K562 (cell line): ENCODE measurements around the gene UBE2U. TPM values are rescaled to one million over a fixed set of nuclear protein-coding genes. Genes with fewer than 3 reads are reported as not detected.

Experiments used
- ATAC-seq: fragments of 200-7000 bp; cut with Tn5 transposase; 3 replicates; pipeline ENCODE4 v1.9.1; 2020; ENCODE audit warnings: moderate library complexity
- BruUV-seq: library from RNA; stranded (reverse); fragments of 400-500 nt; replicated peaks from 2 replicates; lab custom pipeline; 2021; lab: Mats Ljungman, UMichigan
- CTCF ChIA-PET: fragments of 300-600 bp; formaldehyde crosslinking; extraction: SDS; loops from one replicate; lab custom pipeline; 2021; ENCODE audit warnings: low intra/inter-chr PET ratio; lab: Yijun Ruan, JAX
- POLR2A ChIA-PET: fragments of 300-600, 350-650 bp; sonication (Branson Sonifier 250); formaldehyde crosslinking; extraction: SDS; loops from one replicate; lab custom pipeline; 2021; ENCODE audit warnings: antibody characterized with exemption, inconsistent platforms; lab: Yijun Ruan, JAX
- DNase-seq, 4 experiments: peaks; one replicate each; pipeline versions ENCODE4 v3.0.0 to v3.0.0-alpha.2; 2011 to 2018; ENCODE audit warnings: low spot score in 3 of 4, mixed read lengths in 3 of 4; ENCODE audit errors: extremely low read depth in 1 of 4
- FAIRE-seq: peaks from 2 replicates; lab custom pipeline; 2011; peaks lifted over from hg19 to GRCh38; lab: Jason Lieb, UNC
- H2AFZ ChIP-seq: 2 replicates; pipeline ENCODE4 v1.6.0; 2011; ENCODE audit warnings: low read depth, low read length, control low read depth, inconsistent platforms
- H3K27ac ChIP-seq: fragments of 200-600 bp; 3 replicates; pipeline ENCODE4 v1.8.0; 2011; ENCODE audit warnings: low read depth, mild to moderate bottlenecking, control low read depth, inconsistent platforms, low read length, moderate library complexity, mixed read lengths; ENCODE audit errors: extremely low read depth
- H3K27me3 ChIP-seq, 2 experiments: fragments of 300-600 bp in 1 of 2; 2 replicates in 1 of 2; 3 replicates in 1 of 2; pipeline versions ENCODE4 v1.6.0 to v1.8.0; 2011; ENCODE audit warnings: inconsistent platforms in 2 of 2, low read length in 2 of 2, mild to moderate bottlenecking in 1 of 2, mixed read lengths in 1 of 2, moderate library complexity in 1 of 2; ENCODE audit not compliant: control insufficient read depth in 2 of 2, insufficient read depth in 2 of 2
- H3K36me3 ChIP-seq: fragments of 300-600 bp; 3 replicates; pipeline ENCODE4 v1.8.0; 2011; ENCODE audit warnings: mild to moderate bottlenecking, low read length, inconsistent platforms; ENCODE audit not compliant: control insufficient read depth, insufficient read depth
- H3K4me1 ChIP-seq, 2 experiments: fragments of 200-600 bp in 1 of 2; replicated peaks in 1 of 2; 2 replicates in 1 of 2; 3 replicates in 1 of 2; pipeline versions ENCODE4 v1.5.1 to v1.8.0; 2011; ENCODE audit warnings: inconsistent platforms in 2 of 2, low read length in 2 of 2, mild to moderate bottlenecking in 1 of 2, mixed read lengths in 1 of 2, moderate library complexity in 1 of 2; ENCODE audit not compliant: control insufficient read depth in 2 of 2, insufficient read depth in 2 of 2
- H3K4me2 ChIP-seq: 2 replicates; pipeline ENCODE4 v1.6.1; 2011; ENCODE audit warnings: low read length, control low read depth, inconsistent platforms, mixed read lengths; ENCODE audit not compliant: insufficient read depth
- H3K4me3 ChIP-seq: fragments of 200-600 bp; sonication (generic), shearing (Covaris generic); 2 replicates; pipeline ENCODE4 v1.5.1; 2016; ENCODE audit warnings: control low read depth, inconsistent platforms
- H3K79me2 ChIP-seq: fragments of 200-600 bp; 3 replicates; pipeline ENCODE4 v1.8.0; 2011; ENCODE audit warnings: low read length, inconsistent platforms; ENCODE audit not compliant: control insufficient read depth, insufficient read depth
- H3K9ac ChIP-seq, 2 experiments: 2 replicates each; pipeline versions ENCODE4 v1.6.0 to v1.6.1; 2011; ENCODE audit warnings: low read depth in 2 of 2, low read length in 2 of 2, control low read depth in 1 of 2, inconsistent platforms in 1 of 2, mild to moderate bottlenecking in 1 of 2, mixed read lengths in 1 of 2; ENCODE audit not compliant: insufficient read depth in 1 of 2
- H3K9me1 ChIP-seq: one replicate; pipeline ENCODE4 v1.6.0; 2011; ENCODE audit warnings: inconsistent platforms, mild to moderate bottlenecking, low read length, moderate library complexity; ENCODE audit not compliant: control insufficient read depth, insufficient read depth
- H3K9me3 ChIP-seq: replicated peaks from 2 replicates; pipeline ENCODE4 v1.5.1; 2011; ENCODE audit warnings: low read depth, low read length, inconsistent platforms; ENCODE audit not compliant: control insufficient read depth, insufficient read depth
- H4K20me1 ChIP-seq: replicated peaks from 2 replicates; pipeline ENCODE4 v1.6.1; 2011; ENCODE audit warnings: low read length, inconsistent platforms, mixed read lengths; ENCODE audit not compliant: control insufficient read depth, insufficient read depth
- ARID3A ChIP-seq: IDR thresholded peaks from 2 replicates; pipeline ENCODE4 v1.6.1; 2012; ENCODE audit warnings: low read depth, low read length, improper control_type of control experiment, borderline replicate concordance
- CAMTA2 ChIP-seq: fragments of 250-450 bp; sonication (Bioruptor Pico); conservative IDR thresholded peaks from 2 replicates; pipeline ENCODE4 v1.5.1; 2022
- CTBP1 ChIP-seq: fragments of 450-650 bp; IDR thresholded peaks from 2 replicates; pipeline ENCODE4 v1.6.1; 2016; ENCODE audit warnings: borderline replicate concordance
- HCFC1 ChIP-seq: IDR thresholded peaks from 2 replicates; pipeline ENCODE4 v1.6.1; 2012; ENCODE audit warnings: low read depth, low read length, improper control_type of control experiment
- HSF4 ChIP-seq: fragments of 250-450 bp; sonication (Bioruptor Pico); IDR thresholded peaks from 2 replicates; pipeline ENCODE4 v2.1.2; 2022; ENCODE audit warnings: mild to moderate bottlenecking, moderate library complexity, borderline replicate concordance
- MAFG ChIP-seq: fragments of 450-650 bp; conservative IDR thresholded peaks from 2 replicates; pipeline ENCODE4 v1.6.1; 2016; ENCODE audit warnings: missing genetic modification characterization, missing compliant biosample characterization
- NFE2 ChIP-seq: IDR thresholded peaks from 2 replicates; pipeline ENCODE4 v1.6.1; 2014; ENCODE audit warnings: antibody characterized with exemption, low read depth
- ZBTB9 ChIP-seq: fragments of 450-650 bp; formaldehyde crosslinking; IDR thresholded peaks from 2 replicates; pipeline ENCODE4 v1.4.0; 2020; ENCODE audit warnings: mild to moderate bottlenecking, moderate library complexity
- ZSCAN32 ChIP-seq: fragments of 450-650 bp; formaldehyde crosslinking; IDR thresholded peaks from 2 replicates; pipeline ENCODE4 v1.4.0; 2020; ENCODE audit warnings: mild to moderate bottlenecking, moderate library complexity
- WGBS: fragments of 100-300 bp; shearing (Covaris generic); methylation state at CpG from one replicate; pipeline ENCODE4 v1.1.6; 2016; ENCODE audit warnings: low coverage, mixed read lengths; ENCODE audit not compliant: insufficient coverage; ENCODE audit errors: missing lambda C conversion rate; 5-methylcytosine and 5-hydroxymethylcytosine counted together
- in situ Hi-C: fragments of 300-500 bp; cut with MboI; formaldehyde crosslinking; loops from 4 replicates; pipeline ENCODE4 v1.15.0; 2018; ENCODE audit warnings: inconsistent platforms, mixed read lengths
- intact Hi-C: fragments of 100-400 bp; cut with micrococcal nuclease; formaldehyde crosslinking; loops from 2 replicates; pipeline ENCODE4 v1.14.2; 2022
- polyA plus RNA-seq, 8 experiments: library from polyadenylated mRNA; depleted of rRNA in 4 of 8; stranded (reverse) in 5 of 8; unstranded in 3 of 8; fragments of >200 nt; fragmentation: Nextera tagmentation in 2 of 8; fragmentation: Illumina TruSeq in 1 of 8; extraction: Ambion mirVana in 2 of 8; extraction: Trizol in 1 of 8; gene quantifications; 2 replicates each; pipeline versions ENCODE4 v1.2.1 to v1.2.3, GENCODE V29; 2011 to 2014; ENCODE audit warnings: inconsistent platforms in 1 of 8, missing spikeins in 1 of 8
- total RNA-seq, 7 experiments: library from RNA; depleted of rRNA in 6 of 7; stranded (reverse); fragments of >200 nt in 6 of 7; fragmentation: Illumina TruSeq in 2 of 7; extraction: Trizol in 2 of 7; gene quantifications; 2 replicates each; pipeline versions ENCODE4 v1.2.1 to v1.2.3, GENCODE V29; 2011 to 2021; ENCODE audit warnings: low replicate concordance in 1 of 7

Gene UBE2U
- total and polyA plus RNA-seq, 9 of the 15 experiments (the other 6 are each of a cell fraction or from before 2014, with no cell fraction given), result not detected

GRCh38 chr1:64184003-64184440 lies 19.4 kb upstream of the UBE2U start (continued):
- TF ChIP-seq ZBTB9 (CRISPR knock-in tag), result no peak

GRCh38 chr1:64186138-64186897 lies 17.1 kb upstream of the UBE2U start:
- DNase-seq (peak in 1 of 4 experiments; percentile 8), FAIRE-seq (no peak), ATAC-seq (no peak)
- BruUV-seq, result no TSS peak
- Histone ChIP-seq H3K27ac (no peak overlapping the region), H3K27me3 (peaks cover 0 to 23% of the 10 kb centered on the region in 2 experiments; a peak in 4 of 5 replicates), H3K79me2 (no peaks in the 10 kb centered on the region), H3K4me3 (no peak overlapping the region), H4K20me1 (no peaks in the 10 kb centered on the region), H3K4me2 (no peak overlapping the region), H2AFZ (peak overlapping the region; percentile 23; the same call in 1 of the 2 replicates), H3K9ac (no peak overlapping the region), H3K4me1 (no peaks in the 10 kb centered on the region), H3K9me1 (no peaks in the 10 kb centered on the region), H3K36me3 (no peaks in the 10 kb centered on the region), H3K9me3 (no peaks in the 10 kb centered on the region)
- TF ChIP-seq ARID3A (no peak), MAFG (tag) (peak; percentile 41), CTBP1 (no peak), NFE2 (peak; percentile 41), HCFC1 (no peak), CAMTA2 (CRISPR knock-in tag) (no peak), HSF4 (CRISPR knock-in tag) (no peak), ZSCAN32 (CRISPR knock-in tag) (no peak)
- CTCF ChIA-PET, result no interaction called here
- WGBS, result 4% methylated on average over 10 of the region's 10 CpGs
- intact Hi-C loops, result no loop called here
- in situ Hi-C loops, result no loop called here
- POLR2A ChIA-PET, result no interaction called here
